ENCODE data around the gene MED12. TPM values are rescaled to one million over a fixed set of nuclear protein-coding genes. Genes with fewer than 3 reads are reported as not detected.
"Not testable (repeated sequence)": the region's sequence is repeated elsewhere in the genome, so short reads cannot be mapped to it uniquely, and the experiment has no call there.

MED12 gene
- total RNA-seq, 1 experiment from 2014 or later = 42.5 TPM

GRCh38 chrX:71162981-71163380 is 44.6 kb downstream of the MED12 start:
- DNase-seq (ENCODE audit: low read depth) = no peak

GRCh38 chrX:71164071-71164470 is 45.7 kb downstream of the MED12 start:
- peak; percentile 25 for DNase-seq (ENCODE audit: low read depth)

GRCh38 chrX:71166461-71166860 is 48.1 kb downstream of the MED12 start:
- DNase-seq (ENCODE audit: low read depth) = no peak

- no peak for DNase-seq (ENCODE audit: low read depth)
These were observed 48.8 kb downstream of the MED12 start for GRCh38 chrX:71167031-71167781.

- DNase-seq (ENCODE audit: low read depth) = no peak
These were observed 49.7 kb downstream of the MED12 start for GRCh38 chrX:71168134-71168533.

GRCh38 chrX:71169586-71169985 is 51.2 kb downstream of the MED12 start:
- no peak for DNase-seq (ENCODE audit: low read depth)

- no peak for DNase-seq (ENCODE audit: low read depth)
These were observed 52.3 kb downstream of the MED12 start for GRCh38 chrX:71170660-71171059.

- no peak for DNase-seq (ENCODE audit: low read depth)
These were observed 52.9 kb downstream of the MED12 start for GRCh38 chrX:71171110-71171801.

- DNase-seq (ENCODE audit: low read depth) = no peak
These were observed 55.0 kb downstream of the MED12 start for GRCh38 chrX:71173440-71173839.

GRCh38 chrX:71174795-71175194 is 56.4 kb downstream of the MED12 start:
- DNase-seq (ENCODE audit: low read depth) = no peak

- no peak for DNase-seq (ENCODE audit: low read depth)
These were observed 57.1 kb downstream of the MED12 start for GRCh38 chrX:71175531-71175930.

GRCh38 chrX:71177327-71177726 is 58.9 kb downstream of the MED12 start:
- DNase-seq (ENCODE audit: low read depth) = no peak

GRCh38 chrX:71178908-71179307 is 60.5 kb downstream of the MED12 start:
- peak; percentile 72 for DNase-seq (ENCODE audit: low read depth)

- not testable (repeated sequence) for DNase-seq (ENCODE audit: low read depth)
These were observed 62.3 kb downstream of the MED12 start for GRCh38 chrX:71180579-71181265.

- no peak for DNase-seq (ENCODE audit: low read depth)
These were observed 63.1 kb downstream of the MED12 start for GRCh38 chrX:71181558-71181909.

GRCh38 chrX:71181910-71182799 is 63.8 kb downstream of the MED12 start:
- peak; percentile 99 for DNase-seq (ENCODE audit: low read depth)

GRCh38 chrX:71182871-71183270 is 64.5 kb downstream of the MED12 start:
- no peak for DNase-seq (ENCODE audit: low read depth)

GRCh38 chrX:71183341-71183740 is 64.9 kb downstream of the MED12 start:
- DNase-seq (ENCODE audit: low read depth) = no peak

GRCh38 chrX:71184092-71184491 is 65.7 kb downstream of the MED12 start:
- DNase-seq (ENCODE audit: low read depth) = no peak

- no peak for DNase-seq (ENCODE audit: low read depth)
These were observed 66.6 kb downstream of the MED12 start for GRCh38 chrX:71184803-71185495.

GRCh38 chrX:71191248-71191647 is 72.9 kb downstream of the MED12 start:
- no peak for DNase-seq (ENCODE audit: low read depth)

All from M059J (cell line).